Measurements from ENCODE around the gene NAA60.
"Not testable (repeated sequence)": the region's sequence is repeated elsewhere in the genome, so short reads cannot be mapped to it uniquely, and the experiment has no call there.

Gene NAA60

GRCh38 chr16:3490911-3491629 is 47.6 kb downstream of the NAA60 start:
- Histone ChIP-seq H3K27me3 (ENCODE audit: control insufficient read depth, insufficient read depth, low read length) (no peaks in the 10 kb centered on the region), H3K9ac (ENCODE audit: low read length) (no peak overlapping the region), H3K36me3 (ENCODE audit: control insufficient read depth, insufficient read depth, low read length) (peaks cover 6% of the 10 kb centered on the region), H3K27ac (ENCODE audit: low read depth, low read length) (no peak overlapping the region), H3K4me1 (ENCODE audit: control insufficient read depth, insufficient read depth, low read length) (no peaks in the 10 kb centered on the region), H3K4me3 (ENCODE audit: low read length) (no peak overlapping the region)

- Histone ChIP-seq H3K4me1 (ENCODE audit: control insufficient read depth, insufficient read depth, low read length) (no peaks in the 10 kb centered on the region), H3K4me3 (ENCODE audit: low read length) (no peak overlapping the region), H3K27me3 (ENCODE audit: control insufficient read depth, insufficient read depth, low read length) (no peaks in the 10 kb centered on the region), H3K9ac (ENCODE audit: low read length) (no peak overlapping the region), H3K36me3 (ENCODE audit: control insufficient read depth, insufficient read depth, low read length) (peaks cover 3% of the 10 kb centered on the region), H3K27ac (ENCODE audit: low read depth, low read length) (no peak overlapping the region)
These were observed 48.9 kb downstream of the NAA60 start for GRCh38 chr16:3492356-3492755.

GRCh38 chr16:3494386-3494973 is 51.0 kb downstream of the NAA60 start:
- Histone ChIP-seq H3K27me3 (ENCODE audit: control insufficient read depth, insufficient read depth, low read length) (no peaks in the 10 kb centered on the region), H3K9ac (ENCODE audit: low read length) (no peak overlapping the region), H3K36me3 (ENCODE audit: control insufficient read depth, insufficient read depth, low read length) (no peaks in the 10 kb centered on the region), H3K4me3 (ENCODE audit: low read length) (no peak overlapping the region), H3K27ac (ENCODE audit: low read depth, low read length) (no peak overlapping the region), H3K4me1 (ENCODE audit: control insufficient read depth, insufficient read depth, low read length) (no peaks in the 10 kb centered on the region)

GRCh38 chr16:3495176-3495575 is 51.7 kb downstream of the NAA60 start, which contains the start of gene C16orf90:
Gene C16orf90, minus strand, starts transcription at chr16:3495489. Its CDS starts 68 bp downstream, at chr16:3495421.
- Histone ChIP-seq H3K4me1 (ENCODE audit: control insufficient read depth, insufficient read depth, low read length) (no peaks in the 10 kb centered on the region), H3K9ac (ENCODE audit: low read length) (no peak within 1 kb of the TSS), H3K4me3 (ENCODE audit: low read length) (no peak within 1 kb of the TSS), H3K36me3 (ENCODE audit: control insufficient read depth, insufficient read depth, low read length) (no peaks in the 10 kb centered on the region), H3K27me3 (ENCODE audit: control insufficient read depth, insufficient read depth, low read length) (no peaks in the 10 kb centered on the region), H3K27ac (ENCODE audit: low read depth, low read length) (no peak within 1 kb of the TSS)

- Histone ChIP-seq H3K27me3 (ENCODE audit: control insufficient read depth, insufficient read depth, low read length) (no peaks in the 10 kb centered on the region), H3K36me3 (ENCODE audit: control insufficient read depth, insufficient read depth, low read length) (no peaks in the 10 kb centered on the region), H3K4me3 (ENCODE audit: low read length) (no peak overlapping the region), H3K9ac (ENCODE audit: low read length) (no peak overlapping the region), H3K27ac (ENCODE audit: low read depth, low read length) (no peak overlapping the region), H3K4me1 (ENCODE audit: control insufficient read depth, insufficient read depth, low read length) (no peaks in the 10 kb centered on the region)
These were observed 52.9 kb downstream of the NAA60 start for GRCh38 chr16:3496386-3496785.

- no peaks in the 10 kb centered on the region for H3K36me3 ChIP-seq (ENCODE audit: control insufficient read depth, insufficient read depth, low read length)
- H3K27me3 ChIP-seq (ENCODE audit: control insufficient read depth, insufficient read depth, low read length): no peaks in the 10 kb centered on the region
- H3K9ac ChIP-seq (ENCODE audit: low read length): no peak overlapping the region
- H3K4me3 ChIP-seq (ENCODE audit: low read length): no peak overlapping the region
- no peak overlapping the region for H3K27ac ChIP-seq (ENCODE audit: low read depth, low read length)
- peaks cover 4% of the 10 kb centered on the region for H3K4me1 ChIP-seq (ENCODE audit: control insufficient read depth, insufficient read depth, low read length)
These were observed 54.3 kb downstream of the NAA60 start for GRCh38 chr16:3497771-3498170.

GRCh38 chr16:3498988-3499387 is 55.5 kb downstream of the NAA60 start:
- Histone ChIP-seq H3K36me3 (ENCODE audit: control insufficient read depth, insufficient read depth, low read length) (no peaks in the 10 kb centered on the region), H3K9ac (ENCODE audit: low read length) (no peak overlapping the region), H3K27me3 (ENCODE audit: control insufficient read depth, insufficient read depth, low read length) (no peaks in the 10 kb centered on the region), H3K27ac (ENCODE audit: low read depth, low read length) (no peak overlapping the region), H3K4me1 (ENCODE audit: control insufficient read depth, insufficient read depth, low read length) (peaks cover 4% of the 10 kb centered on the region), H3K4me3 (ENCODE audit: low read length) (no peak overlapping the region)

- not testable (repeated sequence) for H3K4me1 ChIP-seq (ENCODE audit: control insufficient read depth, insufficient read depth, low read length); H3K9ac ChIP-seq (ENCODE audit: low read length); H3K36me3 ChIP-seq (ENCODE audit: control insufficient read depth, insufficient read depth, low read length); H3K27me3 ChIP-seq (ENCODE audit: control insufficient read depth, insufficient read depth, low read length)
- H3K4me3 ChIP-seq (ENCODE audit: low read length): peak overlapping the region; percentile 87
- peak overlapping the region; percentile 49 for H3K27ac ChIP-seq (ENCODE audit: low read depth, low read length)
These were observed 57.9 kb downstream of the NAA60 start for GRCh38 chr16:3501412-3501761.

- H3K27me3 ChIP-seq (ENCODE audit: control insufficient read depth, insufficient read depth, low read length): no peaks in the 10 kb centered on the region
- peak overlapping the region; percentile 87 for H3K4me3 ChIP-seq (ENCODE audit: low read length)
- H3K36me3 ChIP-seq (ENCODE audit: control insufficient read depth, insufficient read depth, low read length): no peaks in the 10 kb centered on the region
- H3K9ac ChIP-seq (ENCODE audit: low read length): no peak overlapping the region
- peaks cover 4% of the 10 kb centered on the region for H3K4me1 ChIP-seq (ENCODE audit: control insufficient read depth, insufficient read depth, low read length)
- H3K27ac ChIP-seq (ENCODE audit: low read depth, low read length): no peak overlapping the region
These were observed 58.4 kb downstream of the NAA60 start for GRCh38 chr16:3501783-3502400.

- Histone ChIP-seq H3K36me3 (ENCODE audit: control insufficient read depth, insufficient read depth, low read length) (peaks cover 4% of the 10 kb centered on the region), H3K27me3 (ENCODE audit: control insufficient read depth, insufficient read depth, low read length) (no peaks in the 10 kb centered on the region), H3K27ac (ENCODE audit: low read depth, low read length) (no peak overlapping the region), H3K4me3 (ENCODE audit: low read length) (no peak overlapping the region), H3K4me1 (ENCODE audit: control insufficient read depth, insufficient read depth, low read length) (peaks cover 4% of the 10 kb centered on the region), H3K9ac (ENCODE audit: low read length) (no peak overlapping the region)
These were observed 60.0 kb downstream of the NAA60 start for GRCh38 chr16:3503523-3503922.

- H3K27ac ChIP-seq (ENCODE audit: low read depth, low read length): no peak overlapping the region
- H3K4me3 ChIP-seq (ENCODE audit: low read length): no peak overlapping the region
- peaks cover 16% of the 10 kb centered on the region for H3K36me3 ChIP-seq (ENCODE audit: control insufficient read depth, insufficient read depth, low read length)
- H3K9ac ChIP-seq (ENCODE audit: low read length): no peak overlapping the region
- H3K4me1 ChIP-seq (ENCODE audit: control insufficient read depth, insufficient read depth, low read length): no peaks in the 10 kb centered on the region
- H3K27me3 ChIP-seq (ENCODE audit: control insufficient read depth, insufficient read depth, low read length): no peaks in the 10 kb centered on the region
These were observed 65.3 kb downstream of the NAA60 start for GRCh38 chr16:3508736-3509135.

- Histone ChIP-seq H3K27ac (ENCODE audit: low read depth, low read length) (no peak overlapping the region), H3K9ac (ENCODE audit: low read length) (no peak overlapping the region), H3K4me1 (ENCODE audit: control insufficient read depth, insufficient read depth, low read length) (no peaks in the 10 kb centered on the region), H3K4me3 (ENCODE audit: low read length) (no peak overlapping the region), H3K27me3 (ENCODE audit: control insufficient read depth, insufficient read depth, low read length) (no peaks in the 10 kb centered on the region), H3K36me3 (ENCODE audit: control insufficient read depth, insufficient read depth, low read length) (peaks cover 16% of the 10 kb centered on the region)
These were observed 66.0 kb downstream of the NAA60 start for GRCh38 chr16:3509470-3509928.

Measured in rectal smooth muscle tissue (tissue), 1 donor.